ENCODE data around the gene SPP2. TPM values are rescaled to one million over a fixed set of nuclear protein-coding genes. Genes with fewer than 3 reads are reported as not detected.

SPP2 gene
- total RNA-seq, 1 experiment from 2014 or later, result not detected

- Histone ChIP-seq H3K4me3 (ENCODE audit: insufficient read depth, low read depth, low read length) (no peak overlapping the region), H3K27me3 (ENCODE audit: control insufficient read depth, insufficient read depth, low read length) (no peaks in the 10 kb centered on the region), H3K36me3 (replicated peaks; ENCODE audit: control insufficient read depth, insufficient read depth, low read length) (no peaks in the 10 kb centered on the region)
- DNase-seq, result no peak
Observed at GRCh38 chr2:234095301-234095700, 44.8 kb downstream of the SPP2 start.

DNA sequence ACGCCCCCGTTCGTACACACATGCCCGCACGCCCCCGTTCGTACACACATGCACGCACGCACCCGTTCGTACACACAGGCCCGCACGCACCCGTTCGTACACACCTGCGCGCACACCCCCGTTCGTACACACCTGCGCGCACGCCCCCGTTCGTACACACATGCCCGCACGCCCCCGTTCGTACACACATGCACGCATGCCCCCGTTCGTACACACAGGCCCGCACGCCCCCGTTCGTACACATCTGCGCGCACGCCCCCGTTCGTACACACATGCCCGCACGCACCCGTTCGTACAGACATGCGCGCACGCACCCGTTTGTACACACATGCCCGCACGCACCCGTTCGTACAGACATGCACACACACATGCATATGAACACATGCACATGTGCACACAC lies 45.7 kb downstream of the SPP2 start:
- H3K4me3 ChIP-seq (ENCODE audit: insufficient read depth, low read depth, low read length), result no peak overlapping the region
- no peaks in the 10 kb centered on the region for H3K27me3 ChIP-seq (ENCODE audit: control insufficient read depth, insufficient read depth, low read length)
- DNase-seq, result no peak
- no peaks in the 10 kb centered on the region for H3K36me3 ChIP-seq (replicated peaks; ENCODE audit: control insufficient read depth, insufficient read depth, low read length)

DNA sequence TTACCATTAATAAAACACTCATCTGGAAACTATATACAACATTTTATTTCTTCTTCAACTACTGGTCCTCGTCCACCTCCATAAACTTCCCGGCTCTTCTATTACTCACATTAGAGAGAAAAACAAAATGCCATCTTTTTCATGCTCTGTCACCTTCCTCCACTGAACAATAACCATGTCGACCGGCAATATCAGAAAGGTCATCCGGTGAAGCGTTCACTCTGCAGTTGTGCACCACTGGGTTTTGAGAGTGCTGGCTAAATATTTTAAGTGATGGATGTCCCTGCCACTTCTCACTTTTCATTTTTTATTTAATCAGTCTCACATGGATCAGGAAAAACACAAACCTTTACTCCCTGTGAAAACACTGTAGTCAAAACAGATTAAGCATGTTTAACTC lies 48.2 kb downstream of the SPP2 start:
- DNase-seq, result no peak

DNA sequence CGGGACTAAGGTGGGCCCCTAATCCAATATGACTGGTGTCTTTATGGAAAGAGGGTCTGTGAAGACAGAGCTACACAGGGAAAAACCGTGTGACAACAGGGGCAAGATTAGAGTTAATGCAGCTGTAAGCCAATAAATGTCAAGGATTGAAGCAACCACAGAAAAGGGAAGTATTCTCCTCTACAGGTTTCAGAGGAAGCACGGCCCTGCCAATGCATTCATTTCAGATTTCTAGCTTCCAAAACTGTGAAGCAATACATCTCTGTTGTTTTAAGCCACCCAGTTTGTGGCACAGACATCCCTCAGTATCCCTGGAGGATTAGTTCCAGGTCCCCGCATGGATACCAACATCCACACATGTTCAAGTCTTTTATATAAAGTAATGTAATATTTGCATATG lies 48.8 kb downstream of the SPP2 start:
- H3K27me3 ChIP-seq (ENCODE audit: control insufficient read depth, insufficient read depth, low read length), result no peaks in the 10 kb centered on the region
- no peak for DNase-seq

More for the DNA sequence above, 48.2 kb downstream of the SPP2 start:
- Histone ChIP-seq H3K27me3 (ENCODE audit: control insufficient read depth, insufficient read depth, low read length) (no peaks in the 10 kb centered on the region), H3K4me3 (ENCODE audit: insufficient read depth, low read depth, low read length) (no peak overlapping the region), H3K36me3 (replicated peaks; ENCODE audit: control insufficient read depth, insufficient read depth, low read length) (no peaks in the 10 kb centered on the region)

DNA sequence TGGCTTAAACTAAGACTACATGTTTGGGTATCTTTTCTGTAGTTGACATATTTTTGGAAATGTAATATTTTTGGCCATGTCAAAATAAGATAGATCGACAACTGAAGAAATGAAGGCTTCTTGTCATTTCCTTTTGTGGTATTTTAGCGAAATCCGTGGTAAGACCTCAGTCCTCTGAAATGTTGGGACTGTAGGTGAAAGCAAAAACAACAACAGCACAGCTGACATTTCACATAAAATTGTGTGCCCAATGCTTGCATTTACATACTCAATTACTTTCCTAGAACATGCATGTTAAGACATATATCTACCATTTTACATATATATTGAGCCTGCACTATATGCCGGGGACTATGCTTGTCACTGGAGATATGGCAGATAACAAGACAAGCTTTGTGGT lies 50.2 kb downstream of the SPP2 start:
- Histone ChIP-seq H3K36me3 (replicated peaks; ENCODE audit: control insufficient read depth, insufficient read depth, low read length) (no peaks in the 10 kb centered on the region), H3K4me3 (ENCODE audit: insufficient read depth, low read depth, low read length) (no peak overlapping the region), H3K27me3 (ENCODE audit: control insufficient read depth, insufficient read depth, low read length) (no peaks in the 10 kb centered on the region)
- DNase-seq, result no peak

More for the DNA sequence above, 48.8 kb downstream of the SPP2 start:
- H3K36me3 ChIP-seq (replicated peaks; ENCODE audit: control insufficient read depth, insufficient read depth, low read length), result no peaks in the 10 kb centered on the region
- no peak overlapping the region for H3K4me3 ChIP-seq (ENCODE audit: insufficient read depth, low read depth, low read length)

DNA sequence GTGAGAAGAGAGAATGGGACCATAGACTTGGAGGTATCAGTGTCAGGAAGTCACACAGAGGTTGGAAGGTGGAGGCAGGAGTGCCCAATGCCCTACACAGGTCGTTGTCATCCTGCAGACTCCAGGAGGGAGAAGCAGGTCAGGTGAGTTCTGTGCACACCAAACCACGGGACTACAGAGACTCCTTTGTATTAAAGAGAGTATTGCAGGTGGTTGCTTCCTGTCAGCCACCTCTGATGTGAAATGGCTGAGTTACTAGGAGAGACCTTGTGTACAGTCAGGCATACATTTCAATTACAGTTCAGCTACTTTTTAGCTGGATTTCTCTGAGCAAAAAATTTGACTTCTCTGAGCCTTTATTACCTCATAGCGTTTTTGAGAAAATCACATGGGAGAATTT lies 51.6 kb downstream of the SPP2 start:
- no peak overlapping the region for H3K4me3 ChIP-seq (ENCODE audit: insufficient read depth, low read depth, low read length)
- peak; percentile 18 for DNase-seq
- no peaks in the 10 kb centered on the region for H3K27me3 ChIP-seq (ENCODE audit: control insufficient read depth, insufficient read depth, low read length)
- no peaks in the 10 kb centered on the region for H3K36me3 ChIP-seq (replicated peaks; ENCODE audit: control insufficient read depth, insufficient read depth, low read length)

- Histone ChIP-seq H3K36me3 (replicated peaks; ENCODE audit: control insufficient read depth, insufficient read depth, low read length) (no peaks in the 10 kb centered on the region), H3K27me3 (ENCODE audit: control insufficient read depth, insufficient read depth, low read length) (no peaks in the 10 kb centered on the region), H3K4me3 (ENCODE audit: insufficient read depth, low read depth, low read length) (no peak overlapping the region)
- DNase-seq, result no peak
Observed at GRCh38 chr2:234107861-234108260, 57.4 kb downstream of the SPP2 start.

GRCh38 chr2:234109321-234109720 lies 58.8 kb downstream of the SPP2 start:
- Histone ChIP-seq H3K27me3 (ENCODE audit: control insufficient read depth, insufficient read depth, low read length) (no peaks in the 10 kb centered on the region), H3K4me3 (ENCODE audit: insufficient read depth, low read depth, low read length) (no peak overlapping the region), H3K36me3 (replicated peaks; ENCODE audit: control insufficient read depth, insufficient read depth, low read length) (no peaks in the 10 kb centered on the region)
- no peak for DNase-seq

DNA sequence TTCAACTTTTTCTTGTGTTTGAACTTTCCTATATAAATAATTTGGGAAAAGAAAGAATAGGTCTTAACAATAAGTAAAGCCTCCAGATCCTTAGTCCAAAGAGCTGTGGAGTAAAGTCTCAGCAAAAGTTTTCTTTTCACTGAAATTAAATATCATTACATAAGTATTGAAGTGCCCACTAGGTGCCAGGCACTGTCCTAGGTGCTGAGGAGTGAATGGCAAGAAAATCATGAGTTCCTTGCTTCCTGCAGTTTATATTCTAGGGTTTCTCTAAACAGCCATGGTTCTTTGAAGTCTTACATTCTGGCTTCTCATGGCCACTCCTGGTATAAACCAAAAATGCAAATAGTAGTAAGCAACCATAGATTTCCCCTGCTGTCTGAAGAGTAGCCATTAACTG lies 59.7 kb downstream of the SPP2 start:
- Histone ChIP-seq H3K4me3 (ENCODE audit: insufficient read depth, low read depth, low read length) (no peak overlapping the region), H3K36me3 (replicated peaks; ENCODE audit: control insufficient read depth, insufficient read depth, low read length) (no peaks in the 10 kb centered on the region), H3K27me3 (ENCODE audit: control insufficient read depth, insufficient read depth, low read length) (no peaks in the 10 kb centered on the region)
- DNase-seq, result no peak

- no peak for DNase-seq
- Histone ChIP-seq H3K27me3 (ENCODE audit: control insufficient read depth, insufficient read depth, low read length) (no peaks in the 10 kb centered on the region), H3K36me3 (replicated peaks; ENCODE audit: control insufficient read depth, insufficient read depth, low read length) (no peaks in the 10 kb centered on the region), H3K4me3 (ENCODE audit: insufficient read depth, low read depth, low read length) (no peak overlapping the region)
Observed at GRCh38 chr2:234111523-234111922, 61.0 kb downstream of the SPP2 start.

GRCh38 chr2:234116010-234116409 lies 65.5 kb downstream of the SPP2 start:
- no peak for DNase-seq
- Histone ChIP-seq H3K36me3 (replicated peaks; ENCODE audit: control insufficient read depth, insufficient read depth, low read length) (no peaks in the 10 kb centered on the region), H3K27me3 (ENCODE audit: control insufficient read depth, insufficient read depth, low read length) (no peaks in the 10 kb centered on the region), H3K4me3 (ENCODE audit: insufficient read depth, low read depth, low read length) (no peak overlapping the region)

GRCh38 chr2:234121999-234122398 lies 71.5 kb downstream of the SPP2 start:
- no peak overlapping the region for H3K4me3 ChIP-seq (ENCODE audit: insufficient read depth, low read depth, low read length)
- no peaks in the 10 kb centered on the region for H3K36me3 ChIP-seq (replicated peaks; ENCODE audit: control insufficient read depth, insufficient read depth, low read length)
- DNase-seq, result no peak
- H3K27me3 ChIP-seq (ENCODE audit: control insufficient read depth, insufficient read depth, low read length), result no peaks in the 10 kb centered on the region

- H3K27me3 ChIP-seq (ENCODE audit: control insufficient read depth, insufficient read depth, low read length), result no peaks in the 10 kb centered on the region
- no peak overlapping the region for H3K4me3 ChIP-seq (ENCODE audit: insufficient read depth, low read depth, low read length)
- DNase-seq, result no peak
- no peaks in the 10 kb centered on the region for H3K36me3 ChIP-seq (replicated peaks; ENCODE audit: control insufficient read depth, insufficient read depth, low read length)
Observed at GRCh38 chr2:234125451-234126145, 75.1 kb downstream of the SPP2 start.

DNA sequence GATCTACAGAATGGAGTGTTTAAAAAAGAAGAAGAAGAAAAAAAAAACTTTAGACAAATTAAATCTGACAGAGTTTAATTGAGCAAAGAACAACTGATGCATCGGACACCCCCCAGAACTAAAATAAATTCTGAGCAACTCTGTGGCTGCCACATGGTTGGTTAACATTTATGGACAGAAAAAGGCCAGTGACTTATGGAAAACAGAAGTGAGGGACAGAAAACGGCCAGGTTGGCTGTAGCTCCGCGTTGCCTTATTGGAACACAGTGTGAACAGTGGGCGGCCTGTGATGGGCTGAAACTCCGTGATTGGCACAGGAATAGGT lies 75.6 kb downstream of the SPP2 start:
- H3K27me3 ChIP-seq (ENCODE audit: control insufficient read depth, insufficient read depth, low read length), result no peaks in the 10 kb centered on the region
- no peak for DNase-seq
- H3K4me3 ChIP-seq (ENCODE audit: insufficient read depth, low read depth, low read length), result no peak overlapping the region
- H3K36me3 ChIP-seq (replicated peaks; ENCODE audit: control insufficient read depth, insufficient read depth, low read length), result no peaks in the 10 kb centered on the region
